Right forelimb (tissue), 1 donor: ENCODE measurements around the gene DYNLT2.
"Not testable (repeated sequence)": the region's sequence is repeated elsewhere in the genome, so short reads cannot be mapped to it uniquely, and the experiment has no call there.

Experiments
- DNase-seq: peaks from one replicate; pipeline ENCODE4 v3.0.0-alpha.2; 2018

DYNLT2 gene

GRCh38 chr6:169783401-169783800 is 32.0 kb upstream of the DYNLT2 start:
- peak; percentile 10 for DNase-seq

- no peak for DNase-seq
These were observed 31.6 kb upstream of the DYNLT2 start for GRCh38 chr6:169782966-169783365.

GRCh38 chr6:169780571-169781091 is 29.3 kb upstream of the DYNLT2 start:
- no peak for DNase-seq

- no peak for DNase-seq
These were observed 28.5 kb upstream of the DYNLT2 start for GRCh38 chr6:169779896-169780295.

GRCh38 chr6:169779092-169779815 is 27.9 kb upstream of the DYNLT2 start:
- no peak for DNase-seq

GRCh38 chr6:169778646-169779045 is 27.3 kb upstream of the DYNLT2 start:
- no peak for DNase-seq

GRCh38 chr6:169777896-169778295 is 26.5 kb upstream of the DYNLT2 start:
- DNase-seq, result no peak

GRCh38 chr6:169776379-169776778 is 25.0 kb upstream of the DYNLT2 start:
- DNase-seq, result no peak

GRCh38 chr6:169775321-169775720 is 23.9 kb upstream of the DYNLT2 start:
- no peak for DNase-seq

GRCh38 chr6:169774347-169774746 is 23.0 kb upstream of the DYNLT2 start:
- no peak for DNase-seq

- DNase-seq, result no peak
These were observed 15.8 kb upstream of the DYNLT2 start for GRCh38 chr6:169766921-169767736.

GRCh38 chr6:169766232-169766631 is 14.9 kb upstream of the DYNLT2 start:
- DNase-seq, result no peak

- not testable (repeated sequence) for DNase-seq
These were observed 14.4 kb upstream of the DYNLT2 start for GRCh38 chr6:169765789-169766188.

GRCh38 chr6:169763881-169764280 is 12.5 kb upstream of the DYNLT2 start:
- DNase-seq, result no peak

GRCh38 chr6:169763308-169763707 is 11.9 kb upstream of the DYNLT2 start:
- no peak for DNase-seq

- no peak for DNase-seq
These were observed 3.8 kb upstream of the DYNLT2 start for GRCh38 chr6:169755162-169755561.

- no peak for DNase-seq
These were observed 777 bp upstream of the DYNLT2 start for GRCh38 chr6:169752074-169752623.

GRCh38 chr6:169746556-169746955 is 4.8 kb downstream of the DYNLT2 start:
- DNase-seq, result no peak

- DNase-seq, result no peak
These were observed 6.0 kb downstream of the DYNLT2 start for GRCh38 chr6:169745405-169745804.

GRCh38 chr6:169741344-169741743 is 10.0 kb downstream of the DYNLT2 start:
- DNase-seq, result no peak

GRCh38 chr6:169738976-169739529 is 12.3 kb downstream of the DYNLT2 start:
- DNase-seq, result no peak

GRCh38 chr6:169738204-169738975 is 13.0 kb downstream of the DYNLT2 start:
- no peak for DNase-seq

- DNase-seq, result no peak
These were observed 21.4 kb downstream of the DYNLT2 start for GRCh38 chr6:169729961-169730360.
